Mucosa of gallbladder (tissue), 1 donor: ENCODE data around the gene TRUB2. TPM values are rescaled to one million over a fixed set of nuclear protein-coding genes. Genes with fewer than 3 reads are reported as not detected.
"Not testable (repeated sequence)": the region's sequence is repeated elsewhere in the genome, so short reads cannot be mapped to it uniquely, and the experiment has no call there.

Source experiments
- DNase-seq: peaks from one replicate; pipeline ENCODE4 v3.0.0-alpha.2; 2020; ENCODE audit warnings: low spot score
- total RNA-seq: library from RNA; stranded (reverse); gene quantifications from one replicate; pipeline ENCODE4 v1.2.1, GENCODE V29; 2021
- donor health status: DM: no; HTN: no; CAD: no.

The TRUB2 gene
- total RNA-seq, 1 donor from 2014 or later = 21.8 TPM

DNA sequence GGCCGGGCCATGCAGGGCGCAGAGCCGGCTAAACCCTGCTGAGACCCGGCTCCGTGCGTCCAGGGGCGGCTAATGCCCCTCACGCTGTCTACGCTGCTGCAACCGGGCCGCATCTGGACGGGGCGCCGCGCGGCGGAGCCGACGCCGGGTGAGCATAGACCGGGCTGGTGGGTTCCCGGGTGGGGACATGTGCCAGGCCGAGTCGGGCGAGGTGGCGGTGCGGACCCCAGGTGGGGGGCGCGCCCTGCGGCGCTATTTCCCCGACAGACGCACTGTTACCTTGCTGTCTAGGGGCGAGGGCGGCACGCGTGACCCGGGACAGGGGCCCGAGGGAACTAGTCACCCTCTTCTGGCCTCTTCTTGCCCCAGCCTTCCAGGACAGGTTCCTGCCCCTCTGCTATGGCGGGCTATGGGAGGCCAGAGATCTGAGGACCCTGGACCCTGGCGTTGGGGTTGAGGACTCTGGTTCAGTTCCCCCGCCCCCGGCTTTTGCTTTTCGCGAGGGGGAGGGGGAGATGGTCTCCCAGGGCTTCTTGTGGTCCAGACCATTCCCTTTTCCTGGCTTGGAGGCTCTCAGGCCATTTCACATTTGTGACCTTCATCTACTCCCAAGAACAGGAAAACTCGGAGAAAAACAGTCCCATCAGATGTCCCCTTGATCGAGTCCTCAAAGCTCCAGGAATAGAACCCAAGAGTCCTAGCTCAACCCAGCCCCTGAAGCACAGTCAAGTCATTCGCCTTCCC is 18.6 kb upstream of the TRUB2 start:
- DNase-seq = no peak

GRCh38 chr9:128339761-128340690 is 17.8 kb upstream of the TRUB2 start, which contains the start of gene SLC27A4:
TSS of gene SLC27A4 (plus strand) at chr9:128340527. CDS start at chr9:128343133, 2,606 bp downstream.
- DNase-seq = peak; percentile 73

DNA sequence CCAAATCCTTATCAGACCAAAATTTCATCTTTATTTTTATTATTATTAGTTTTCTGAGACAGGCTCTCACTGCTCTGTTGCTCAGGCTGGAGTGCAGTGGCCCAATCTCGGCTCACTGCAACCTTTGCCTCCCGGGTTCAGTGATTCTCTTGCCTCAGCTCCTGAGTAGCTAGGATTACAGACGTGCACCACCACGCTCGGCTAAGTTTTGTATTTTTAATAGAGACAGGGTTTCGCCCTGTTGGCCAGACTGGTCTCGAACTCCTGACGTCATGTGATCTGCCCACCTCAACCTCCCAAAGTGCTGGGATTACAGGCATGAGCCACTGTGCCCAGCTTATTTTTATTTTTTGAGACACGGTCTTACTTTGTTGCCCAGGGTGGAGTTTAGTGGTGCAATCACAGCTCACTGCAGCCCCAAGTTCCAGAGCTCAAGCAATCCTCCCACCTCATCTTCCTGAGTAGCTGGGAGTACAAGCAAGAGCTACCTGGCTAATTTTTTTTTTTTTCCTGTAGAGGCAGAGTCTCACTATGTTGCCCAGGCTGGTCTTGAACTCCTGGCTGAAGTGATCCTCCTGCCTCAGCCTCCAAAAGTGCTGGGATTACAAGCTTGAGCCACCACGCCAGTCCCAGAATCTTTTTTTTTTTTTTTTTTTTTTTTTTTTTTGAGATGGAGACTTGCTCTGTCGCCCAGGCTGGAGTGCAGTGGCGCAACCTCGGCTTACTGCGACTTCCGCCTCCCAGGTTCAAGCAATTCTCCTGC is 16.8 kb upstream of the TRUB2 start:
- not testable (repeated sequence) for DNase-seq

- DNase-seq = no peak
Observed at GRCh38 chr9:128337936-128338335, 15.7 kb upstream of the TRUB2 start.

GRCh38 chr9:128335914-128336313 is 13.7 kb upstream of the TRUB2 start:
- no peak for DNase-seq

GRCh38 chr9:128335161-128335560 is 12.9 kb upstream of the TRUB2 start:
- DNase-seq = no peak

DNA sequence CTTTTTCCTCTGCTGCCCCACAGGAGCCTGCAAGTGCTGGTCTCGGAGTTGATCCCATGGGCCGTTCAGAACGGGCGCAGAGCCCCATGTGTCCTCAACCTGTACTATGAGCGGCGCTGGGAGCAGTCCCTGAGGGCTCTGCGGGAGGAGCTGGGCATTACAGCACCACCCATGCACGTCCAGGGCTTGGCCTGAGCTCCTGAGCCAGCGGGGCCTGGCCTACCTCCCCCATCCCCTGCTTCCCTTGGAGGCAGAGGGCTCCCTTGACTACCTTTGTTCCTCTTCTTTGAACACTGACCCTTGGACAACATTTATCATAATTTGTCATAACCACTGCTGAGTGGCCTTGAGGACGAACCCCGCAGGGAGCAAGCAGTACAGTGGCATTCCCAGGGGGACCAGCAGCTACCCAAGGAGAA is 11.2 kb upstream of the TRUB2 start:
- no peak for DNase-seq

DNA sequence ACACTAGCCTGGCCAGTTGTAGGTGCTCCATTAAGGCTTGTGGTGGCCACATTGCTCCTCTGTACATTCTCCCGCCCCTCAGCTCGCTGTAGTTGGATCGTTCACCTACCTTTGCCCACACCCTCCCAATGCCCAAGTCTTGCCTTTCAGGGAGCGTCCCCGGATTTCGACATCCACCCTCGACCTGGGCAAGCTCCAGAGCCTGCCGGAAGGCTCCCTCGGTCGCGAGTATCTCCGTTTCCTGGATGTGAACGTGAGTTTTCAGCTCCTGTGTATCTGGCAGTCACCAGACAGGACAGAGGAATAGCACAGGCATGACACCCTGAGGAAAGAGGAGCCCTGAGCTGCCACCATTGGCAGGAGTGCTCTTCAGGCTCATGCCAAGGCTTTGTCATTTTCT is 3.4 kb upstream of the TRUB2 start:
- no peak for DNase-seq

DNA sequence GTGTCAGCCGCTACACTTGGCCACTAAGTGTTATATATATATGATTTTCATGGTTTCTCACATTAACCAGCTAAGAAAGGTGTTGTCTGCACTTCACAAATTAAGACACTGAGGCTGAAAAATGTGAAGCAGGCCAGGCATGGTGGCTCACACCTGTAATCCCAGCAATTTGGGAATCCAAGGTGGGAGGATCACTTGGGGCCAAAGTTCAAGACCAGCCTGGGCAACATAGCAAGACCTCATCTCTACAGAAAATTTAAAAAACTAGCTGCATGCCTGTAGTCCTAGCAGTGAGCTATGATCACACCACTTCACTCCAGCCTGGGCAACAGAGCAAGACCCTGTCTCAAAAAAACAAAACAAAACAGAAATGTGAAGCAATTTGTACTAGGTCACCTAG is 2.2 kb upstream of the TRUB2 start:
- DNase-seq = no peak

DNA sequence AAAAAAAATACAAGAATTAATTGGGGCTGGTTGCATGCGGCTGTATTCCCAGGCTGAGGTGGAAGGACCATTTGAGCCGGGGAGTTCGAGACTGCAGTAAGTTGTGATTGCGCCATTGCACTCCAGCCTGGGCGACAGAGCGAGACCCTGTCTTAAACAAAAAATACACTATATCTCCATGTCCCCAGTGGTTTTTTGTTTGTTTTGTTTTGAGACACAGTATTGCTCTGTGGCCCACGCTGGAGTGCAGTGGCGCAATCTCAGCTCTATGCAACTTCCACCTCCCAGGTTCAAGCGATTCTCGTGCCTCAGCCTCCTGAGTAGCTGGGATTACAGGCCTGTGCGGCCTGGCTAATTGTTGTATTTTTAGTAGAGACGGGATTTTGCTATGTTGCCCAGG is 1.5 kb upstream of the TRUB2 start:
- no peak for DNase-seq

- no peak for DNase-seq
Observed at GRCh38 chr9:128323212-128323730, 1.0 kb upstream of the TRUB2 start.

DNA sequence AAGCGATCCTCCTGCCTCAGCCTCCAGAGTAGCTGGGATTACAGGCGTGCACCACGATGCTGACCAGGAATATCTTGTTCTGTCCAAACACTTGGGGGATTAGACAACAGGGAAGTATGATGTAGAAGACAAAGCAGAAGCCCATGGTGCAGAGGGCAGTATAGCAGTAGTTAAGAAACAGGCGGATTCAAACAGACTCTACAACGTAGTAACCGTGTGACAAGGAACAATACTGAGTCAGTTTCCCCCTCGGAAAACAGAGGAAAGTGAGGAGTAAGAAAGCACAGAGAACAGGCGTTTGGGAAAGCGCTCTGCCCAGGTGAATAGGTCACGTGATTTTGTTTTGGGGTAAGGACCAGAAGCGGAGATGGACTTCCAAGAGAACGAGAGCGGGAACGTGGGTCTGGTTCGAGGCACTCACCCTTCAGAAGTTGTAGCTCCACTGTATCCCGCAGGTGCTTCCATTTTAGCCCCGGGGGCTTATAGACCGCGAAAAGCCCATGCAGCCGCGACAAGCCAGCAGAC is 306 bp downstream of the TRUB2 start:
- no peak for DNase-seq

GRCh38 chr9:128321343-128321742 is 904 bp downstream of the TRUB2 start:
- no peak for DNase-seq

DNA sequence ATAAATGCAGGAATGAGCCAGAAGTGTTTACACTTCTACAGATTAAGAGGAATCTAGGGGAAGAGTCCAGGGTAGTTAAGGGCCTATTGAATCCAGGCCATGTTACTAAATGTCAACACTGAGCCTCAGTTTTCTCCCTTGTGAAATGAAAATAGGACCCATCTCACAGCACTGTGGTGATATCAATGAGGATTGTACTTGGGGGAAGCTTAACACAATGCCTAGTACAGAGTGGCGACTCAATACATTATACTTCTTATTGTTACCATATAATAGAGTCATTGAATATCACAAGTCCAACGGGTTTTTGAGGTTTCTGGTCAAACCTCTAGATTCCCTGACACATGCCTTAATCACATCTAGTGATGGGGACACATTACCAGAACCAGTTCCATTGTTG is 4.6 kb downstream of the TRUB2 start:
- no peak for DNase-seq

GRCh38 chr9:128316421-128316820 is 5.8 kb downstream of the TRUB2 start:
- no peak for DNase-seq

- no peak for DNase-seq
Observed at GRCh38 chr9:128314697-128315096, 7.5 kb downstream of the TRUB2 start.

GRCh38 chr9:128310461-128310860 is 11.8 kb downstream of the TRUB2 start:
- DNase-seq = no peak

- no peak for DNase-seq
Observed at GRCh38 chr9:128309551-128309950, 12.7 kb downstream of the TRUB2 start.

DNA sequence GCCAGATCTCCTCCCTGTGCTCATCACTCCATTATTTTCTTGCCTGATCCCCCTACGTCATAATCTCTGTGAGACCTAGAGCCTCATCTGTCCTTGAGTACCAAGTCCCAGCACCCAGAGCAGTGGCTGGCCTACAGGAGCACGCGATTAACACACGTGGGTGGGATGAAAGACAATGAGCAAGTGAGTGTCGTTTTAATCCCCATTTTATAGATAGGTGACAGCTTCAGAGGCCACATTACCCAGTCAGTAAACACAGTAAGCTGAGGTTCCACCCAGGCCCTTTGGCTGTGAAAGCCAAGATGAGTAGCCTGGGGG is 17.3 kb downstream of the TRUB2 start:
- no peak for DNase-seq

DNA sequence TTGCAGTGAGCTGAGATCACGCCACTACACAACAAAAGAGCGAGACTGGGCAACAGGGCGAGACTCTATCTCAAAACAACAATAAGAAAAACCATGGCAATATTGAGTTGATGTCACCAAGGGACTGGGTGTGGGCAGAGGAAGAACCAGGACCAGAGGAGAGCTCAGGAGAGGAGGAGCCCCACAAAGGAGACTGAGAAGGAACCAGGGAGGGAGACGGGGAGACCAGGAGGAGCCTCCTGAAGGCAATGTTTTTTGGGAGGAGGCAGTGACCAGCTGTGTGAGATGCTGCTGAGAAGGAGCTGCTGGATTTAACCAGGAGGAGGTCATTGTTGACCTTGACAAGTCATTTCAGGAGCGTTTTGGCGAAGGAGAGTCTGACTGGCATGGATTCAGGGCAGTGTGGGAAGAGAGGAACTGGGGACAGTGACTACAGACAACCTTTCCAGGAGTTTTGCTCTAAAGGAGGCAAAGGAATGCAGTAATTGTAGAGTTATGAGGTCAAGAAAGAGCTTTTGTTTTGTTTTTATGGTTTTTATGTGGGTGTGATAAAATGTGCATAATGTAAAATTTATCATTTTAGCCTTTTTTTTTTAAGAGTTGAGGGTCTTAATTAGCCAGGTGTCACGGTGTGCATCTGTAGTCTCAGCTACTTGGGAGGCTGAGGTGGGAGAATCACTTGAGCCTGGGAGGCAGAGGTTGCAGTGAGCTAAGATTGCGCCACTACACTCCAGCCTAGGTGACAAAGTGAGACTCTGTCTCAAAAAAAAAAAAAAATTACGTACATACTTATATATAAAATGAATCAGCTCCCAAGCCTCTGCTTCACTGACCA is 17.9 kb downstream of the TRUB2 start:
- no peak for DNase-seq
